Stimulated activated CD8-positive, alpha-beta memory T cell treated with anti-CD3 and anti-CD28 coated beads, Interleukin-7, amount 100 ng/mL, for 1 hour (primary cell): ENCODE data around the gene IGFLR1.
"Not testable (repeated sequence)": the region's sequence is repeated elsewhere in the genome, so short reads cannot be mapped to it uniquely, and the experiment has no call there.

Experiments used
- DNase-seq, 2 donors: peaks; one replicate each; pipeline ENCODE4 v3.0.0-alpha.2; 2020; ENCODE audit warnings: low read depth in 2 of 2

Gene IGFLR1

DNA sequence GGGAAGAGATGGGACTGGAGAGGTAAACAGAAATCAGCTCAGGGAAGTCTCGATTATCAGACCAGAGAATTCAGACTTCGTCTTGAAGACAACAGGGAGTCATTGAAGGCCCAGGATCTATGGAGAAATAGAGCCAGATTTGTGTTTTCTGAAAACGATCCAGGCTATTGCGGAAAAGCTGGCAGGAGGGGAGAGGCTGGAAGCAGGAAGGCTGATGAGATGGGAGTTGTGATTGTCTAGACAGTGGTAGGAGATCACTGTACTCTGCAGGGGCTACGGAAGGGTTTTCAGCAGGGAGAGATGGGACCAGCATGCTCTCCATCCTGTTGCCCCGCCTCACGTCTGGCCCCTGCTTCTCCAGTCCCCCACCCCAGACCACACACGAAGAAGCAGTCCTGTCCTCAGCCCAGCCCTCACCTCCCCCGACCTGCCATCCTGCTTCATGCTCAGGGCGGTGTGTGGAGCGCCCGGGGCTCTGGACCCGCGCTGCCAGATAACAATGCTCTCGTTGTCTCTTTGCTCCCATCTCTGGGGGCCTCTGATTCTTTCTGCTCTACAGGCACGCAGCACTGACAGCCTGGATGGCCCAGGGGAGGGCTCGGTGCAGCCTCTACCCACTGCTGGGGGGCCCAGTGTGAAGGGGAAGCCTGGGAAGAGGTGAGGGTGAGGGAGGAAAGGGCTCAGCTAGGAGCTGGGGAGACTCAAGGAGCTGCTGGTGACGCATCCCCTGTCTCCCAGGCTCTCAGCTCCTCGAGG is 35.0 kb upstream of the IGFLR1 start:
- no peak for DNase-seq

DNA sequence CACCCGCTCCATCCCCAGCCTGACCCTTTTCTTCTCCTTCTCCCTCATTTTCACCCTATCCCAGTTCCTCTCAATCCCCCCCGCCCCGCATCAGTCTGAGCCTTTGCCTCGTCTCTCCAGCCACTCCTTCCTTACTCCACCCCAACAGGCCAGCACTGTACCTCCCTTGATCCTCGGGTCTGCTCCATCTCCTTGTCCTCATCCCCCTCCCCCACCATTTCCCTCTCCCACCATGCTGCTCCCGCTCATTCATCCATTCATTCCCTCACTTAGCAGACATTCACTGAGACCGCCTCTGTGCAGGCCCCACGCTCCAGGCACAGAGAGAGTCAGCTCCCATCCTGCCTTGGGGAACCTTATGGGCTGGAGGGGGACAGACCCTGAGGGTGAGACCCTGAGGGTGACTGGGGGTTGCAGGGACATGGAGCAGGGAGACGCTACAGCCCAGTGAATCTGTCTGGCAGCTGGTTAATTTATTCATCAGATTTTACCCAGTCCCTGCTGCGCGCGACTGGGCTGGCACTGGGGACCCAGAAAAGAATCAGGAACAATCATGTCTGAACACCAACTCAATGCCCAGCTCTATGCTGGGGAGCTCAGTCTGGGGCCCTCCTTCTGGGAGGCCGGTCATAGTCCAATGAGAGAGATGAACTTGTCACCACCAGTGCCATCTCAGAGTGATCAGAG is 34.0 kb upstream of the IGFLR1 start:
- DNase-seq, result no peak

DNA sequence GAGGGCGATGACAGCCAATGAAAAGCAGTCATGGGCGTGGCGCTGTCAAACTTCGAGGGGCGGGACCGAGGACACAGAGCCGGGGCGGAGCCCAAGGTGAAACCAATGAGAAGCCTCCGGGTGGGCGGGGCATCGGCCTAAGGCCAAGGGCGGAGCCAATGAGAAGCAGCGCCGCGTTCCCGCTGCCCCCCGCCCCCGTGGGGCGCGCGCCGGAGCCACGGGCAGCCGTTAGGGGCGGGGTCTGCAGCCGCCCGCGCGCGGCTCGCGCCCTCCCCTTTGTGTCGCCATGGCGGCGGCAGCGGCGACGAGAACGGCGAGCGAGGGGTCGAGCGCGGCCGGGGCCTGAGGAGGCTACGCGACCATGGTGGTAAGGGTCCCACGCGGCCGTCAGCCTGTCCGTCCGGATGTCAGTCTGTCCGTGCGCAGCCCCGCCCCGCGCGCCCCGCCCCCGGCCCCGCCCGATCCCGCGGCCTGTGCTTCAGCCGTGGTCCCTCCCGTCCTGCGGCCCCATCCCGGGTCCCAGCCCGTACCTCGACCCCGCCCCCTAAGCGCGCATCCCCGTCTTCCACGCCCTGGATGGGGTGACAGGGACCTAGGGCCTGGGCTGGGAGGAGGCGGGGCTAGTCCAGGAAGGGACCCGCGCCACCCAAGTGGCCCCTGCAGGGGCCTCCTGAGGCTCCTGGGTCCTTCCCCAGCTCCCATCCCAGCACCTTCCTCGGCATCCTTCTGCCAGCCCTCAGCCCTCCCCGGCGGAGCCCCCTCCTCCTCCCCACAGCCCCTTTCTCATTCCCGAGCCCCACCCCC is 33.2 kb upstream of the IGFLR1 start, which contains the start of gene ARHGAP33:
Gene ARHGAP33, plus strand, starts transcription at position 267 of the 804 bp plus-strand sequence. Its CDS starts 95 bp downstream, at position 362.
- DNase-seq, result peak; percentile 94 to 98

DNA sequence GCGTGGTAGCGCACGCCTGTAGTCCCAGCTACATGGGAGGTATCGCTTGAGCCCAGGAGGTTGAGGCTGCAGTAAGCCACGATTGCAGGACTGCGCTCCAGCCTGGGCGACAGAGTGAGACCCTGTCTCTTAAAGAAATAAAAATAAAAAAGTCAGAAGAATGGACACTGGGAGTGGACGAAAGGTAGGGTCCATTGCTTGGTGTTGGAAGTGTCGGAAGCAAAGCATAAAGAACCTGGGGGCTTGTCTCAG is 32.7 kb upstream of the IGFLR1 start:
- no peak for DNase-seq

DNA sequence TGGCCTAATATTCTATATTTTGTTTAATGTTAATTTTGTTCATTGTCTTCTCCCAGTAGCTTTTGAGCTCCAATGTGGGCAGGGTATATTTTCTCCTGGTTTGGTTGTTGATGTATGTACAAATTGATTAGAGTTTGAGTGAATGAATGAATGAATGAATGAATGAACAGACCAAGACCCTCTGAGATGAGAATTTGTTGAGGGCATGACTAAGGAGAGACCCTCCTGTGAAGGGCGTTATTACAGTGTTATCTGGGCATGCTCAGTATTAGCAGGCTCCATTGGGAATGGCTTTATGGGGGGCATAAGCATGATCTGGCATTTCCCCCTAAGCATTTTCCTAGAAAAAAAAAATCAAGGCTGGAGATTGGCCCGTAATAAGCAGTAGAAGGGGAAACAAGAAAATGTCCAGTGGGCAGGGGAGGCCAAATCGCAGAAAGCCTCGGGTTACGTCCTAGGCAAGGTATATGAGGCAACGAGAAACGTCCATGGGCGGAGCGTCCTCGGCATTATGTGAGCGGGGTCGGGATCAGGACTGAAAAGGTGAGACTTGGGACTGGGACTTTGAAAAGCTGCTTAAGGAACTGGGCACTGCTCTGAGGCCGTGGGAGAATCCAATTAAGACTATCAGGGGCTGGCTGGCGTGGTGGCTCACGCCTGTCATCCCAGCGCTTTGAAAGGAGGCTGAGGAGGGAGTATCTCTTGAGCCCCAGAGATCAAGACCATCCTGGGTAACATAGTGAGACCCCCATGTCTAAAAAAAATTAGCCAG is 32.2 kb upstream of the IGFLR1 start:
- no peak for DNase-seq

GRCh38 chr19:35773020-35773806 is 31.0 kb upstream of the IGFLR1 start:
- no peak for DNase-seq

- DNase-seq, result not testable (repeated sequence)
Observed at GRCh38 chr19:35772362-35772761, 30.1 kb upstream of the IGFLR1 start.

DNA sequence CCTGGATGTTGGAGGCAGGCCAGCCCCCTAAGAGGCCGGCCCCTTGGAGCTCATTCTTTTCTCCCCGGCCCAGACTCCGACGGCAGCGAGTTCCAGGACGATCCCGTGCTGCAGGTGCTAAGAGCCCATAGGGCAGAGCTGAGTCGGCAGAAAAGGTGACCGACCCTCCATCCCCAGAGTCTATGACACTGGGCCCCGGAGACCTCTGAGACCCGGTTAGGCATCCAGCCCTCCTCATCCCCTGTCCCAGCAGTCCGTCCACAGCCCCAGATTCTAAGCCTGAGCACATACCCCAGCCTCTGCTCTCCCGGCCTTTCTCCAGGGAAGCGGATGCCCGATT is 25.8 kb upstream of the IGFLR1 start:
- no peak for DNase-seq

- no peak for DNase-seq
Observed at GRCh38 chr19:35767288-35768081, 25.2 kb upstream of the IGFLR1 start.

DNA sequence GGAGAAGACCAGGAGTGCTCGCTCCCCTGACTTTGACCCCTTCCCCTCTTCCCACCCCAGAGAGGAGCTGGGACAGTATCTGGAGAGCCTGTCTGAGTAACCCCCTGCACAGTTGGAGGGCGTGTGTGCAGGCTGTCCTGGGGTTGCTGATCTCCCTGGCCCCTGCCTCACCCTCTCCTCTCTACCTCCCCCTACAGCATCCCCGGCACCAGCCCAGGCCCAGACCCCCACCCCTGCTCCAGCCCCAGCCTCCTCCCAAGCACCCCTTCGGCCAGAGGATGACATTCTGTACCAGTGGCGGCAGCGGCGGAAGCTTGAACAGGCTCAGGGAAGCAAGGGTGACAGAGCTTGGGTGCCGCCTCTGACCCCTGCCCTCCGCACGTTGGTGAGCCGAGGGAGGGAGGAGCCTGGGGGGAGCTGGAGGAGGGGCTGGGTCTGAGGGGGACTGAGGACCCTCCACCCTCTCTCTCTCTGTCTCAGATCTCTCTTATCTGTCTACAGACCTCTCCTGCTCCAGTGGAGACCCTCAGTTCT is 24.4 kb upstream of the IGFLR1 start:
- no peak for DNase-seq

DNA sequence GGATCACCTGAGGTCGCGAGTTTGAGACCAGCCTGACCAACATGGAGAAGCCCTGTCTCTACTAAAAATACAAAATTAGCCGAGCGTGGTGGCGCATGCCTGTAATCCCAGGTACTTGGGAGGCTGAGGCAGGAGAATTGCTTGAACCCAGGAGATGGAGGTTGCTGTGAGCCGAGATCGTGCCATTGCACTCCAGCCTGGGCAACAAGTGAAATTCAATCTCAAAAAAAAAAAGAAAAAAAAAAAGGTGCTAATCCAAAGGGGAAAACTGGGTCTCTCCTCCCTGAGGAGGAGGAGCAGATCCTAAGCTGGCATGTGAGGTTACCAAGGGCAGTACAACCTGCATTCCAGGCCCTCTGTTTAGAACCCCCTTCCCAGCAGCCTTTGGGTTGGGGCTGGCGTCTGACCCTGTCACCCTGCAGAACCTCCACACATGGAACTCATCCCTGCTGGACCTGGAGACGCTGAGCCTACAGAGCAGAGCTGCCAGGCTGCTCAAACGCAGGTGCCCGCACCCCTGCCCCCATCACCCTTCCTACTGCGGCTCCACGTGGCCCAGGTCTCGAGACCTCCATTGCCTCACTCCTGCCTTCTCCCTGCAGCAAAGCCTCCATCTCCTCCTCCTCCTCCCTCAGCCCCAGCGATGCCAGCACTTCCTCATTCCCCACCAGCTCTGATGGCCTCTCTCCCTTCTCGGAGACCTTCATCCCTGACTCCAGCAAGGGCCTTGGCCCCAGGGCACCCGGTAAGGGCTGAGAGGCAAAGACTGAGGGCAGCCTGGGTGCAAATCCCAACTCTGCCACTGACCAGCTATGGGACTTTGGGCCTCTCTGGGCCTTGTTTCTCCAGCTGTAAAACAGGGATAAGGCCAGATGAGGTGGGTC is 22.4 kb upstream of the IGFLR1 start:
- no peak for DNase-seq

GRCh38 chr19:35760711-35761349 is 18.6 kb upstream of the IGFLR1 start:
- no peak for DNase-seq

GRCh38 chr19:35759697-35760096 is 17.4 kb upstream of the IGFLR1 start:
- DNase-seq, result no peak

DNA sequence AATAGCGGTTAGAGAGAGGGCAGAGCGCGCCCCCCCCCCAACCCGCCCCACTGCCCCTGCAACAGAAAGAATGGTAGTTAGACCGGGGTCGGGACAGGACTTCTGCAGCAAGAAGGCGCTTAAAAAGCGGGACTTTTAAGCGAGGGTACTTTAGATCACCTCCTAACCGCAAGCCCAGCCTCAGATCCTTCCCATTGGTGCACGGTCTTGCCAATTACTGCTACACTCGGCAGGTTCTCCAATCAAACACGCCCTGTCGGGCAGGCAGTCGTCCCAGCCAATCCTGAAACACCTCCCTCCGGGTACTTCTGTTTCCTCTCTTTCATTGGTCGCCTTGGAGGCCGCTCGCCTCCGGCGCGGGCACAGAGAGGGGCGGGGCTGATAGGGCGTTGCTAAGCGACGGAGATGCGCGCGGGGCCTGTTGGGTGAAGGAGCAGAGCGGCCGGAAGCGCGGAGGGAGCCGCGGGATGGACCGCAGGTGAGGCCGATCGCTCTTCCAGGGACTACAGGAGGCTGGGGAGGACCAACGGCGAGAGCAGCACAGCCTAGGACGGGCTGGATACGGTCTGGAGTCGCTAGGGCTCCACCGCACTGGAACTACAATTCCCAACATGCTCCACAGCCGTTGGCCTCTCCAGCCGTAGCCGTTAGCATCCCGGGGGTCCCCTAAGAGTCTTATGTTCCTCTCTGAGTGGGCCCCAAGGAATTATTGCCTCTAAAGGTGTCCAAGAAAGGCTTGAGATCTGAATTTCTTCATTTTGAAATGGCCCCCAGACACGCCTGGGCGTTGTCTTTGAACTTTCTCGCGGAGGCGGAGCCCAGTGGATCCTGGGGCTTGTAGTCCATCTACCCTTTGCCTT is 15.7 kb upstream of the IGFLR1 start, which contains the start of gene PROSER3:
Gene PROSER3, plus strand, starts transcription at position 428 of the 860 bp plus-strand sequence. Its CDS starts 40 bp downstream, at position 468.
- DNase-seq, result peak; percentile 93 to 96

DNA sequence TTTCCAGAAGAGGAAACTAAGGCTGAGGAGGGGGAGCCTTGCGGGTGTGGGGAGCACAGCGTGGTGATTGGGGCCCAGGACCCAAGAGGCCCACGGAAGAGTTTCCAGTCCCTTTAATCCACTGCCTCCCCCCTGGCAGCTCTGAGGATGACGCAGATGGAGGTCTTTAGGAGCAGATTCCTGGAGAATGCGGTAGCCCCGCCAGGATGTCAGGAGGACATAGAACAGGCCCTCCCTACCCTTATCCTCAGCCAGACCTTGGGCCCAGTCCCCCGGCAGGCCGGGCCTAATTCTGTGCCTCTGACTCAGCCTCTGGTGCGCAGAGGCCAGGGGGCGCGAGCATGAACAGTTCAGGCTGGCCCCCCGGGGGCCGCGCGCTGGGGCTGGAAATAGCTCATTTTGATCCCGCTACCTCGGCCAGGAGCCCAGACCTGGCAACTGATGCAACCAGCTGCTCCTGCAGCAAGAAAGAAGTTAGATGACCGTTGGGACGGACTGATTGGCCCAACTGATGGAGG is 15.0 kb upstream of the IGFLR1 start:
- no peak for DNase-seq

DNA sequence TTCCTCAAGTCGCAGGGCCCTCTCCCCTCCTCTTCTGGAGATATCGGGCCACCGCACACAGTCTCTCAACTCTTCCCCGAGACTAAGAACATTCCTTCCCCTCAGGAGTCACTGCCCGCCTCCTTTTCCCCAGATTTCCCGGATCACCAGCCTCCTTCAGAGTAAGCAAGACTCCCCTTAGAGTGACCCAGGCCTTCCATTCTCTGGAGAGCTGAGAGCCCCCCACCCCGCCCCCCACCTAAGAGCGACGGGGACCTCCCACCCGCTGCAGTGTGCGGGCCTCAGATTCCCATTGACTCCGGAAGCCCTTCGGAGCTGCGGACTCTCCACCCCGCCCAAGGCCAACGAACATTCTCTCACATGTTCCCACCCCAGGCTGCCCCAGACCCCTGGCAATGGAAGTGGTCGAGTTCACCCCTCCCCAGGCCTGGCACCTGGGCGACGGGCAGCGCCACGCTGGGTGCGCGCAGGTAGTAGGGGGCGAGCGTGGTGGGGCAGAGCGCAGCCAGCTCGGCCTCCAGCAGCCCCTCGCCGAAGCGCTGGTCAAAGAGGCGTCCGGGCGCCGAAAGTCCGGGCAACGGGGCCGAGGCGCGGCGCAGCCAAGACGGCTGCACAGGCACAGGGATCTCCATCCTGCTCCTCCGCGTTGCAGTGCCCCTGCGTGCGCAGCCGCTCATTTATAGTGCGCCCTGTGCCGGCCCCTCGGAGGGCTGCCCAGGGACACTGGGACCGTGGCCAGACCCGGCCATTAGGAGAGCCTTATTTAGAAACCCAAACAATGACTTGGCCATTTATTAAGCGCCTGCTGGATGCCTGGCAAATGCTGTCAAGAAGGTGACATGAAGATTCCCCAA is 14.4 kb upstream of the IGFLR1 start, which contains the start of gene HSPB6:
Gene HSPB6, minus strand, starts transcription at position 653 of the 854 bp plus-strand sequence. Its CDS starts 21 bp downstream, at position 632.
- DNase-seq, result no peak
